ENCODE data around the gene MUC6. TPM values are rescaled to one million over a fixed set of nuclear protein-coding genes. Genes with fewer than 3 reads are reported as not detected.
"Not testable (repeated sequence)": the region's sequence is repeated elsewhere in the genome, so short reads cannot be mapped to it uniquely, and the experiment has no call there.

MUC6 gene
- total RNA-seq, 1 donor from 2014 or later, result 1.0 TPM

GRCh38 chr11:1026641-1027482 is 9.7 kb downstream of the MUC6 start:
- DNase-seq (ENCODE audit: low spot score) (no peak), ATAC-seq (no peak)

- no peak for ATAC-seq
- DNase-seq (ENCODE audit: low spot score), result no peak
Observed at GRCh38 chr11:1026163-1026450, 10.4 kb downstream of the MUC6 start.

GRCh38 chr11:1025410-1026162 is 10.9 kb downstream of the MUC6 start:
- peak; percentile 37 for ATAC-seq

GRCh38 chr11:1024597-1025409 is 11.7 kb downstream of the MUC6 start:
- ATAC-seq (peak; percentile 20), DNase-seq (ENCODE audit: low spot score) (no peak)

More at GRCh38 chr11:1025410-1026162, 10.9 kb downstream of the MUC6 start:
- DNase-seq (ENCODE audit: low spot score), result no peak

GRCh38 chr11:1023811-1024596 is 12.5 kb downstream of the MUC6 start:
- DNase-seq (ENCODE audit: low spot score) (no peak), ATAC-seq (peak; percentile 4)

GRCh38 chr11:1022908-1023810 is 13.4 kb downstream of the MUC6 start:
- no peak for DNase-seq (ENCODE audit: low spot score)
- no peak for ATAC-seq

- ATAC-seq (no peak), DNase-seq (ENCODE audit: low spot score) (no peak)
Observed at GRCh38 chr11:1022411-1022810, 14.1 kb downstream of the MUC6 start.

- ATAC-seq, result no peak
- no peak for DNase-seq (ENCODE audit: low spot score)
Observed at GRCh38 chr11:1020211-1020905, 16.2 kb downstream of the MUC6 start.

- ATAC-seq (no peak), DNase-seq (ENCODE audit: low spot score) (no peak)
Observed at GRCh38 chr11:1019321-1019910, 17.1 kb downstream of the MUC6 start.

GRCh38 chr11:1018091-1018490 is 18.4 kb downstream of the MUC6 start:
- no peak for DNase-seq (ENCODE audit: low spot score)
- ATAC-seq, result no peak

- peak; percentile 57 for DNase-seq (ENCODE audit: low spot score)
Observed at GRCh38 chr11:1017269-1018005, 19.1 kb downstream of the MUC6 start.

GRCh38 chr11:1016610-1017126 is 19.9 kb downstream of the MUC6 start:
- not testable (repeated sequence) for DNase-seq (ENCODE audit: low spot score)
- peak; percentile 15 for ATAC-seq

More at GRCh38 chr11:1017269-1018005, 19.1 kb downstream of the MUC6 start:
- ATAC-seq, result peak; percentile 25

GRCh38 chr11:1015826-1016545 is 20.5 kb downstream of the MUC6 start:
- DNase-seq (ENCODE audit: low spot score), result no peak
- no peak for ATAC-seq

GRCh38 chr11:1015064-1015463 is 21.5 kb downstream of the MUC6 start:
- ATAC-seq, result no peak
- DNase-seq (ENCODE audit: low spot score), result no peak

GRCh38 chr11:1014276-1014675 is 22.2 kb downstream of the MUC6 start:
- no peak for ATAC-seq

GRCh38 chr11:1013631-1013935 is 22.9 kb downstream of the MUC6 start:
- ATAC-seq, result no peak

More at GRCh38 chr11:1014276-1014675, 22.2 kb downstream of the MUC6 start:
- DNase-seq (ENCODE audit: low spot score), result no peak

More at GRCh38 chr11:1013631-1013935, 22.9 kb downstream of the MUC6 start:
- DNase-seq (ENCODE audit: low spot score), result no peak

Measured in left lobe of liver (tissue), 2 donors.